ENCODE results near the gene NAGS. TPM values are rescaled to one million over a fixed set of nuclear protein-coding genes. Genes with fewer than 3 reads are reported as not detected.

Gene NAGS
- total and polyA plus RNA-seq, 10 of the 15 experiments (the other 5 are each of a cell fraction or from before 2014, with no cell fraction given) = 0.11 to 1.6 (median 0.64) TPM; not detected in 1

GRCh38 chr17:43982171-43982570 lies 22.3 kb upstream of the NAGS start:
- 80% methylated on average over 2 of the region's 2 CpGs for WGBS (ENCODE audit: insufficient coverage, insufficient replicate concordance, low lambda C conversion rate, missing lambda C conversion rate)
- TF ChIP-seq CREB1 (IDR thresholded peaks at IDR 0.05; ENCODE audit: low read depth) = no peak
- TF ChIP-seq SREBF2 (IDR thresholded peaks at IDR 0.05; ENCODE audit: low read length) = no peak
- TF ChIP-seq JUND (IDR thresholded peaks at IDR 0.05; ENCODE audit: low read depth, low read length) = no peak
- TF ChIP-seq, protein P1, sequence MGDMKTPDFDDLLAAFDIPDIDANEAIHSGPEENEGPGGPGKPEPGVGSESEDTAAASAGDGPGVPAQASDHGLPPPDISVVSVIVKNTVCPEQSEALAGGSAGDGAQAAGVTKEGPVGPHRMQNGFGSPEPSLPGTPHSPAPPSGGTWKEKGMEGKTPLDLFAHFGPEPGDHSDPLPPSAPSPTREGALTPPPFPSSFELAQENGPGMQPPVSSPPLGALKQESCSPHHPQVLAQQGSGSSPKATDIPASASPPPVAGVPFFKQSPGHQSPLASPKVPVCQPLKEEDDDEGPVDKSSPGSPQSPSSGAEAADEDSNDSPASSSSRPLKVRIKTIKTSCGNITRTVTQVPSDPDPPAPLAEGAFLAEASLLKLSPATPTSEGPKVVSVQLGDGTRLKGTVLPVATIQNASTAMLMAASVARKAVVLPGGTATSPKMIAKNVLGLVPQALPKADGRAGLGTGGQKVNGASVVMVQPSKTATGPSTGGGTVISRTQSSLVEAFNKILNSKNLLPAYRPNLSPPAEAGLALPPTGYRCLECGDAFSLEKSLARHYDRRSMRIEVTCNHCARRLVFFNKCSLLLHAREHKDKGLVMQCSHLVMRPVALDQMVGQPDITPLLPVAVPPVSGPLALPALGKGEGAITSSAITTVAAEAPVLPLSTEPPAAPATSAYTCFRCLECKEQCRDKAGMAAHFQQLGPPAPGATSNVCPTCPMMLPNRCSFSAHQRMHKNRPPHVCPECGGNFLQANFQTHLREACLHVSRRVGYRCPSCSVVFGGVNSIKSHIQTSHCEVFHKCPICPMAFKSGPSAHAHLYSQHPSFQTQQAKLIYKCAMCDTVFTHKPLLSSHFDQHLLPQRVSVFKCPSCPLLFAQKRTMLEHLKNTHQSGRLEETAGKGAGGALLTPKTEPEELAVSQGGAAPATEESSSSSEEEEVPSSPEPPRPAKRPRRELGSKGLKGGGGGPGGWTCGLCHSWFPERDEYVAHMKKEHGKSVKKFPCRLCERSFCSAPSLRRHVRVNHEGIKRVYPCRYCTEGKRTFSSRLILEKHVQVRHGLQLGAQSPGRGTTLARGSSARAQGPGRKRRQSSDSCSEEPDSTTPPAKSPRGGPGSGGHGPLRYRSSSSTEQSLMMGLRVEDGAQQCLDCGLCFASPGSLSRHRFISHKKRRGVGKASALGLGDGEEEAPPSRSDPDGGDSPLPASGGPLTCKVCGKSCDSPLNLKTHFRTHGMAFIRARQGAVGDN (IDR thresholded peaks at IDR 0.05) = no peak

More at GRCh38 chr17:43982171-43982570, 22.3 kb upstream of the NAGS start:
- H3K9ac ChIP-seq (ENCODE audit: control insufficient read depth, insufficient read depth, low read length) = no peak overlapping the region
- ATAC-seq (no peak), FAIRE-seq (no peak), DNase-seq (ENCODE audit: low read depth, low spot score) (no peak)
- no peak overlapping the region for H3K4me3 ChIP-seq
- RAD21 ChIA-PET (ENCODE audit: unreplicated experiment) = no interaction called here
- CTCF ChIA-PET = no interaction called here
- no peaks in the 10 kb centered on the region for H3K36me3 ChIP-seq (ENCODE audit: control insufficient read depth in 2 of 2, insufficient read depth in 2 of 2, low read length in 1 of 2)
- intact Hi-C loops (cut with micrococcal nuclease; ENCODE audit: unreplicated experiment) = no loop called here
- no peaks in the 10 kb centered on the region for H3K4me1 ChIP-seq (ENCODE audit: control insufficient read depth, insufficient read depth, low read length)
- H3K27ac ChIP-seq (ENCODE audit: control insufficient read depth, insufficient read depth) = no peak overlapping the region
- SMC1A ChIA-PET (ENCODE audit: uncharacterized antibody, unreplicated experiment) = interaction anchor here (1.3 kb wide), 1 partner anchor 10 kb away, joined by 3 read pairs; no protein-coding TSS in a partner anchor
- H3K27me3 ChIP-seq (replicated peaks in 1 of 2; ENCODE audit: control insufficient read depth in 2 of 2, insufficient read depth in 2 of 2, low read length in 1 of 2) = peaks cover 5 to 21% of the 10 kb centered on the region in 2 experiments
- no peaks in the 10 kb centered on the region for H4K20me1 ChIP-seq (ENCODE audit: control insufficient read depth, insufficient read depth)
- no peaks in the 10 kb centered on the region for H3K79me2 ChIP-seq (ENCODE audit: control insufficient read depth, insufficient read depth, low read length)
- H3K4me2 ChIP-seq (ENCODE audit: control insufficient read depth, insufficient read depth) = no peak overlapping the region
- BruUV-seq (replicated peaks) = no TSS peak
- in situ Hi-C loops (cut with MboI) = no loop called here
- no peaks in the 10 kb centered on the region for H3K9me3 ChIP-seq (replicated peaks; ENCODE audit: control insufficient read depth, insufficient read depth, low read length)
- no peak overlapping the region for H2AFZ ChIP-seq (ENCODE audit: control insufficient read depth, low read depth, low read length)
- POLR2A ChIA-PET = no interaction called here

All from GM12878 (cell line).